Panc1 (cell line): Measurements from ENCODE around the gene AGTPBP1. TPM values are rescaled to one million over a fixed set of nuclear protein-coding genes. Genes with fewer than 3 reads are reported as not detected.

ENCODE experiments used
- ATAC-seq: fragments of 200-7000 bp; cut with Tn5 transposase; 2 replicates; pipeline ENCODE4 v1.9.1; 2020; ENCODE audit warnings: mild to moderate bottlenecking, moderate library complexity
- BruUV-seq: library from RNA; stranded (reverse); fragments of 400-500 nt; replicated peaks from 2 replicates; lab custom pipeline; 2021; lab: Mats Ljungman, UMichigan
- CTCF ChIA-PET: fragments of 300-600 bp; sonication (Branson Sonifier 250); formaldehyde crosslinking; loops from one replicate; lab custom pipeline; 2022; ENCODE audit warnings: antibody characterized with exemption; lab: Charles Lee
- POLR2A ChIA-PET: fragments of 300-600 bp; sonication (Branson Sonifier 250); formaldehyde crosslinking; loops from one replicate; lab custom pipeline; 2022; ENCODE audit warnings: antibody characterized with exemption; lab: Charles Lee
- DNase-seq: peaks from one replicate; pipeline ENCODE4 v3.0.0-alpha.2; 2010; ENCODE audit warnings: low read depth, low spot score
- H3K27ac ChIP-seq: 2 replicates; pipeline ENCODE4 v1.5.1; 2011; ENCODE audit warnings: mild to moderate bottlenecking, low read length, inconsistent platforms
- H3K27me3 ChIP-seq: fragments of 200-500 bp; sonication (Bioruptor generic); 2 replicates; pipeline ENCODE4 v1.6.0; 2014; ENCODE audit warnings: low read length, inconsistent platforms; ENCODE audit not compliant: control insufficient read depth, insufficient read depth
- H3K36me3 ChIP-seq: fragments of 200-500 bp; sonication (Bioruptor generic); 2 replicates; pipeline ENCODE4 v1.5.1; 2014; ENCODE audit warnings: inconsistent platforms, mild to moderate bottlenecking, low read length, moderate library complexity; ENCODE audit not compliant: control insufficient read depth, insufficient read depth
- H3K4me1 ChIP-seq: 2 replicates; pipeline ENCODE4 v1.5.1; 2011; ENCODE audit warnings: inconsistent platforms, mild to moderate bottlenecking, low read length, moderate library complexity; ENCODE audit not compliant: control insufficient read depth, insufficient read depth
- H3K4me3 ChIP-seq, 2 experiments: 2 replicates each; pipeline ENCODE4 v1.5.1; 2011 to 2012; ENCODE audit warnings: low read depth in 2 of 2, low read length in 2 of 2, mild to moderate bottlenecking in 2 of 2, inconsistent platforms in 1 of 2, moderate library complexity in 1 of 2
- H3K9me3 ChIP-seq: fragments of 200-500 bp; sonication (Bioruptor generic); 2 replicates; pipeline ENCODE4 v1.5.1; 2014; ENCODE audit warnings: low read depth, mild to moderate bottlenecking, inconsistent platforms, low read length, moderate library complexity; ENCODE audit not compliant: control insufficient read depth, insufficient read depth
- POLR2AphosphoS5 ChIP-seq: IDR thresholded peaks from 2 replicates; pipeline ENCODE4 v1.6.1; 2012; ENCODE audit warnings: mild to moderate bottlenecking, low read depth, low read length, moderate library complexity
- REST ChIP-seq, 2 experiments: IDR thresholded peaks; 2 replicates each; pipeline ENCODE4 v1.6.1; 2011 to 2012; ENCODE audit warnings: low read depth in 2 of 2, control low read depth in 1 of 2, low read length in 1 of 2, mild to moderate bottlenecking in 1 of 2, moderate library complexity in 1 of 2; ENCODE audit not compliant: insufficient read depth in 1 of 2
- SIN3A ChIP-seq: IDR thresholded peaks from 2 replicates; pipeline ENCODE4 v1.6.1; 2012; ENCODE audit warnings: low read depth, mild to moderate bottlenecking, low read length, moderate library complexity, borderline replicate concordance; ENCODE audit not compliant: insufficient read depth
- TCF7L2 ChIP-seq: IDR thresholded peaks from 2 replicates; pipeline ENCODE4 v1.6.1; 2011; ENCODE audit warnings: mild to moderate bottlenecking, low read depth, low read length, inconsistent platforms
- in situ Hi-C: cut with HindIII; loops from 2 replicates; pipeline ENCODE4 v1.10.0; 2016; ENCODE audit warnings: low sequenced_read_pairs, low pct_unique_long_range_greater_than_20kb
- intact Hi-C: fragments of 100-400 bp; cut with micrococcal nuclease; formaldehyde crosslinking; loops from one replicate; pipeline ENCODE4 v1.10.0; 2022; ENCODE audit not compliant: unreplicated experiment
- total RNA-seq: library from RNA; stranded (reverse); gene quantifications from one replicate; pipeline ENCODE4 v1.2.1, GENCODE V29; 2021; ENCODE audit not compliant: unreplicated experiment
- TF ChIP-seq, protein P1 (sequence below): fragments of 450-650 bp; IDR thresholded peaks from 2 replicates; pipeline ENCODE4 v1.5.1; 2017; ENCODE audit warnings: mild to moderate bottlenecking

Gene AGTPBP1
- total RNA-seq, 1 experiment from 2014 or later: 11.6 TPM

DNA sequence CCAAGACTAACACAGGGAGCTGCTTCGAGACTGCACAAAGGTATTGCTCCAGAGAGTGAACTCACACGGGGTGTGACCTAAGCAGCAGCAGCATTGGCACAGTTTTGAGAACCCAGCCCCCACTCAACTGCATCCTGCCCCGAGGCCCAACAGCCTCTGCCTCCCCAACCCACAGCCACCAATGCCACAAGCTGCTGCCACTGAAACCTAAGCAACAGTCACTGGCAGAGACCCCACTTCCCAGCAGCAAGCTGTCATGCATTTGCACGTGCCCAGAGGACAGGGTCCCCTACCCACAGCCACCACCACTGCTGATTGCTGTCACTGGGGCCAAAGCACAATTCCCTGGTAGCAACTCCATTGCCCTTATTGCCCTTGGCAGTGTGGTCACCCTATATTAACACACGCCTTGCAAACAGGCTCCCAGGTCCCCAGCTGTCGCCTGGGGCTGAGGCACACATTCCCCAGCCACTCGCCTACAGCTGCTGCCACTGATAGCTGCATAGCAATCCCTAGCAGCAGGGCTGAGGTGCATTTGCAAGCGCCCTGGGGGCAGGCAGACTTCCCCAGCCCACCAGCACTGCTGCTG is 141.0 kb downstream of the AGTPBP1 start:
- no peak for DNase-seq
- ATAC-seq: no peak
- POLR2A ChIA-PET: no interaction called here
- Histone ChIP-seq H3K27ac (no peak overlapping the region), H3K36me3 (no peaks in the 10 kb centered on the region), H3K4me1 (no peaks in the 10 kb centered on the region), H3K9me3 (no peaks in the 10 kb centered on the region), H3K4me3 (no peak overlapping the region), H3K27me3 (no peaks in the 10 kb centered on the region)
- CTCF ChIA-PET: no interaction called here
- in situ Hi-C loops: no loop called here
- no TSS peak for BruUV-seq
- TF ChIP-seq SIN3A: no peak
- TF ChIP-seq, protein P1, sequence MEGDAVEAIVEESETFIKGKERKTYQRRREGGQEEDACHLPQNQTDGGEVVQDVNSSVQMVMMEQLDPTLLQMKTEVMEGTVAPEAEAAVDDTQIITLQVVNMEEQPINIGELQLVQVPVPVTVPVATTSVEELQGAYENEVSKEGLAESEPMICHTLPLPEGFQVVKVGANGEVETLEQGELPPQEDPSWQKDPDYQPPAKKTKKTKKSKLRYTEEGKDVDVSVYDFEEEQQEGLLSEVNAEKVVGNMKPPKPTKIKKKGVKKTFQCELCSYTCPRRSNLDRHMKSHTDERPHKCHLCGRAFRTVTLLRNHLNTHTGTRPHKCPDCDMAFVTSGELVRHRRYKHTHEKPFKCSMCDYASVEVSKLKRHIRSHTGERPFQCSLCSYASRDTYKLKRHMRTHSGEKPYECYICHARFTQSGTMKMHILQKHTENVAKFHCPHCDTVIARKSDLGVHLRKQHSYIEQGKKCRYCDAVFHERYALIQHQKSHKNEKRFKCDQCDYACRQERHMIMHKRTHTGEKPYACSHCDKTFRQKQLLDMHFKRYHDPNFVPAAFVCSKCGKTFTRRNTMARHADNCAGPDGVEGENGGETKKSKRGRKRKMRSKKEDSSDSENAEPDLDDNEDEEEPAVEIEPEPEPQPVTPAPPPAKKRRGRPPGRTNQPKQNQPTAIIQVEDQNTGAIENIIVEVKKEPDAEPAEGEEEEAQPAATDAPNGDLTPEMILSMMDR: no peak
- no peak for TF ChIP-seq TCF7L2
- no peak for TF ChIP-seq REST (IDR thresholded peaks at IDR 0.05; ENCODE audit: insufficient read depth in 1 of 2, low read depth in 2 of 2, low read length in 1 of 2)
- TF ChIP-seq POLR2AphosphoS5: no peak
- intact Hi-C loops: no loop called here

GRCh38 chr9:85599540-85600105 is 142.1 kb downstream of the AGTPBP1 start:
- DNase-seq (no peak), ATAC-seq (no peak)
- no peaks in the 10 kb centered on the region for H3K9me3 ChIP-seq
- no TSS peak for BruUV-seq
- intact Hi-C loops (no loop called here), in situ Hi-C loops (no loop called here)
- TF ChIP-seq SIN3A (no peak), TCF7L2 (no peak), REST (IDR thresholded peaks at IDR 0.05; ENCODE audit: insufficient read depth in 1 of 2, low read depth in 2 of 2, low read length in 1 of 2) (no peak), POLR2AphosphoS5 (no peak)
- TF ChIP-seq, protein P1: no peak
- no peaks in the 10 kb centered on the region for H3K36me3 ChIP-seq
- H3K27me3 ChIP-seq: no peaks in the 10 kb centered on the region
- ChIA-PET CTCF (no interaction called here), POLR2A (no interaction called here)
- no peak overlapping the region for H3K4me3 ChIP-seq
- H3K27ac ChIP-seq: no peak overlapping the region
- no peaks in the 10 kb centered on the region for H3K4me1 ChIP-seq
